Posterior vena cava (tissue), 2 donors: ENCODE measurements around the gene SEL1L2. TPM values are rescaled to one million over a fixed set of nuclear protein-coding genes. Genes with fewer than 3 reads are reported as not detected.
"Not testable (repeated sequence)": the region's sequence is repeated elsewhere in the genome, so short reads cannot be mapped to it uniquely, and the experiment has no call there.

Source experiments
- DNase-seq: peaks from one replicate; pipeline ENCODE4 v3.0.0-alpha.2; 2020; ENCODE audit warnings: low spot score
- intact Hi-C, 2 donors: fragments of 100-400 bp; cut with DNase I; formaldehyde crosslinking; loops; one replicate each; pipeline versions ENCODE4 v1.14.1 to v1.14.2; 2022 to 2023
- long read RNA-seq, 2 donors: library from polyadenylated mRNA; unstranded; transcript quantifications; one replicate each; pipeline ENCODE4 v2.0.0, GENCODE V29; 2020 to 2021
- total RNA-seq, 2 donors: library from RNA; stranded (reverse); fragmentation: NEBNext Ultra II Directional; extraction: Animal tissue kit (Norgen Biotek cat#: 25700); gene quantifications; one replicate each; pipeline ENCODE4 v1.2.1, GENCODE V29; 2021
- donor health status: DM: yes; HTN: yes; CAD: no.
- donor health status: DM: yes; HTN: yes; CAD: no.

Gene SEL1L2, protein sequence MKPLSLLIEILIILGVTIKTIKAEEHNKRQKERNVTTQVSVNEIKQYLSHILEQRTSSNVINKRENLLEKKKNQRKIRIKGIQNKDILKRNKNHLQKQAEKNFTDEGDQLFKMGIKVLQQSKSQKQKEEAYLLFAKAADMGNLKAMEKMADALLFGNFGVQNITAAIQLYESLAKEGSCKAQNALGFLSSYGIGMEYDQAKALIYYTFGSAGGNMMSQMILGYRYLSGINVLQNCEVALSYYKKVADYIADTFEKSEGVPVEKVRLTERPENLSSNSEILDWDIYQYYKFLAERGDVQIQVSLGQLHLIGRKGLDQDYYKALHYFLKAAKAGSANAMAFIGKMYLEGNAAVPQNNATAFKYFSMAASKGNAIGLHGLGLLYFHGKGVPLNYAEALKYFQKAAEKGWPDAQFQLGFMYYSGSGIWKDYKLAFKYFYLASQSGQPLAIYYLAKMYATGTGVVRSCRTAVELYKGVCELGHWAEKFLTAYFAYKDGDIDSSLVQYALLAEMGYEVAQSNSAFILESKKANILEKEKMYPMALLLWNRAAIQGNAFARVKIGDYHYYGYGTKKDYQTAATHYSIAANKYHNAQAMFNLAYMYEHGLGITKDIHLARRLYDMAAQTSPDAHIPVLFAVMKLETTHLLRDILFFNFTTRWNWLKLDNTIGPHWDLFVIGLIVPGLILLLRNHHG
- total RNA-seq: 10 to 100 TPM in 1 of 2 donors, 1 to 10 TPM in 1; 6.0 to 16.1 TPM
- long read RNA-seq, donor 1, partial matches to known transcripts: 0 of 1 reads
- long read RNA-seq, donor 1, other reads (novel, unspliced or antisense): 0 of 1 reads
- long read RNA-seq, donor 2, partial matches to known transcripts: 0 of 2 reads
- long read RNA-seq, donor 2, other reads (novel, unspliced or antisense): 1 of 2 reads

DNA sequence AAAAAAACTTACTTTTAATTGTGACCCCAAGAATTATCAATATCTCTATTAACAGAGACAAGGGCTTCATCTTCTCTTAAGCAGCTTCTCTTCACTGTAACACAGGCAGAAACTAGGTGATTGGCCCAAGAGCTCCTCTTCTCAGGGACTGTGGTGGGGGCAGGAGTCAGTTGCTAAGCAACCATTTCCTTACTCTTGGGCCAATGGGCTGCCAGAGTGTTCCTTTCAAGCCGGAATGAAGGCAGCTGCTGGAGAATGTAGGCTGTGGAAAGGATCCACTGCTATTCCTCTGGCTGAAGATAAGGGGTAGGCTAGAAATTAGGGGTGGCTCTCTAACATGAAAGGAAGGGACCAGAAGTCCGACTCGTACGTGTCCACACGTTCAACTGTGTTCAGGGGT, at the start of gene SEL1L2:
TSS of gene SEL1L2 (minus strand) at position 150 of the 400 bp plus-strand sequence. CDS start at position 70, 80 bp downstream.
- intact Hi-C loops: no loop called here
- DNase-seq: no peak

DNA sequence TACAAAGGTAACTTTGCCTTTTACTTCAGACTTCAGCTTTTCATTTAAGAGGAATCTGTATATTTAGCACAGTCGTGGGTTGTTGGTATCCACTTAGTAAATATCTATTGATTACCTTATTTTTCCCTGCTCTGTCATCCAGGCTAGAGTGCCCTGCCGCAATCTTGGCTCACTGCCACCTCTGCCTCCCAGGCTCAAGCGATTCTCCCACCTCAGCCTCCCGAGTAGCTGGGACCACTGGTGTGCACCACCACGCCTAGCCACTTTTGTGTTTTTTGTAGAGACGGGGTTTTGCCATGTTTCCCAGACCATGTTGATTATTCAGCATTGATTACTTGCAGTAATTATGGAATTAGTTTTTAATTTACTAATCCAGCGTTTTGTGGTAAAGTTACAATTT, 46.2 kb upstream of the SEL1L2 start:
- intact Hi-C loops: no loop called here
- DNase-seq: no peak

DNA sequence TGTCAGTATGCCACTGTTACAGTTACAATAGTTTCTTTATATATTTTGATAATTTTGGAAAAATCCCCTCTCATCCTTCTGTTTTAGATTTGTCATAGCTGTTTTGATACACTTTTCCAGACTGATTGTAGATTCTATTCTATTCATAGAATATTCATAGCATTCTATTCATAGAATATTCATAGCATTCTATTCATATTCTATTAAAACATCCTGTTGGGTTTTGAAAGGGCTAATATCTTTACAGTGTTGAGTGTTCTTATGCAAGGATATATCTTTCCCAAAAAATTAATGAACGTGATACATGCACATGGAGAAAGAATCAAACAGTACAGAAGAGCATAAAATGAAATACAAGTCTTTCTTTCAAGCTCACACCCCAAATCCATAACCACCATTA, 42.9 kb upstream of the SEL1L2 start:
- intact Hi-C loops: no loop called here
- DNase-seq: no peak

DNA sequence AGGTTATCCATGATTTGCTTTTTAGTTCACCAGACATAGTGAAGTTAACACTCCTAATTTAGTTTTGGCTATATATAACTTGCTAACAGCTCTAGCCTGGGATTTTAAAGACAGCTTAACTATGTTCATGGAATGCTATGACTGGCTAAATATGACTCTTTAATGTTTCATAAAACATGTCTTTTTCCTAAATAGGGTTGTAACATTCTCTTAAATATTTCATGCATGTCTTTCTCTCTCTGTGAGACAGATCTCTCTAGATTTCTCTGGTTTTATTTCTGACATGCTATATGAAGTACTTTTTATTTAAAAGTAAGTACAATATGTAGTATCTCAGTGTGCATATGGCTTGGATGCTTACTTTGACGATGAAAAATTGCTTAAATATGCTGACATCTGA, 40.6 kb upstream of the SEL1L2 start:
- no peak for DNase-seq
- intact Hi-C loops: no loop called here

DNA sequence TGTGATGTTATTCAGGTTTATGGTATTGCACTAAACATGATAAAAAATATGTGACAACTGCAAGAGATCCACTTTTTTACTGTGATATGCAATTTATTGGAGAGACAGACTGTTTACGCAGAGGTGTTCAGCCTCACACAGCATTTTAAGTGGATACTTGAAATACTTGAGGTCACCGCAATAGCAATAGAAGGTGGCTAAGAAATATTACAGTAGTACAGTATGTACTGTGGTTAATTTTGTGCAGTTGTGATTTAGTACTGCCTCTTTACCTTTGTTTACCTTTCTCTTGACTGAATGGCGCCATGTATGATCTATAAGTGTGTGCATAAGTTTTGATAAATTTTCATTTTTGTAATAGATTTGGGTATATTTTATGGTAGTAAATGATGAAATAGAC, 22.3 kb upstream of the SEL1L2 start:
- intact Hi-C loops: no loop called here
- DNase-seq: no peak

DNA sequence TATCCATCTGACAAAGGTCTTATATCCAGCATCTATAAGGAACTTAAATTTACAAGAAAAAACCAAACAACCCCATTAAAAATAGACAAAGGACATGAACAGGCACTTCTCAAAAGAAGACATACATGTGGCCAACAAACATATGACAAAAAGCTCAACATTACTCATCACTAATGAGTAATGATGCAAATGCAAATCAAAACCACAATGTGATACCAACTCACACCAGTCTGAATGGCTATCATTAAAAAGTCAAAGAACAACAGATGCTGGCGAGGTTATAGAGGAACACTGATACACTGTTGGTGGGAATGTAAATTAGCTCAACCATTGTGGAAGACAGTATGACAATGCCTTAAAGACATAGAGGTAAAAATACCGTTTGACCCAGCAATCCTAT, 18.8 kb upstream of the SEL1L2 start:
- intact Hi-C loops: no loop called here
- no peak for DNase-seq

DNA sequence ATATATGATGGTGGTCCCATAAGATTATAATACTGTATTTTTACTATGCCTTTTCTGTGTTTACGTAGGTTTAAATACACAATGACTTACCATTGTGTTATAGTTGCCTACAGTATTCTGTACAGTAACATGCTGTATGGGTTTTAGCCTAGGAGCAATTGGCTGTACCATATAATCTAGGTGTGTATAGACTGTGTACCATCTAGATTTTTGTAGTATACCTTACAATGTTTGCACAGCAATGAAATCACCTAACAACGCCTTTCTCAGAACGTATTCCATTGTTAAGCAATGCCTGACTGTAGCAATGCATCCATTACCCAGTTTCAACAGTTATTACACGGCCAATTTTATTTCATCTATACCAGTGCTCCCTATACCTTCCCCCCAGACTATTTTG, 15.6 kb upstream of the SEL1L2 start:
- DNase-seq: no peak
- intact Hi-C loops: no loop called here

DNA sequence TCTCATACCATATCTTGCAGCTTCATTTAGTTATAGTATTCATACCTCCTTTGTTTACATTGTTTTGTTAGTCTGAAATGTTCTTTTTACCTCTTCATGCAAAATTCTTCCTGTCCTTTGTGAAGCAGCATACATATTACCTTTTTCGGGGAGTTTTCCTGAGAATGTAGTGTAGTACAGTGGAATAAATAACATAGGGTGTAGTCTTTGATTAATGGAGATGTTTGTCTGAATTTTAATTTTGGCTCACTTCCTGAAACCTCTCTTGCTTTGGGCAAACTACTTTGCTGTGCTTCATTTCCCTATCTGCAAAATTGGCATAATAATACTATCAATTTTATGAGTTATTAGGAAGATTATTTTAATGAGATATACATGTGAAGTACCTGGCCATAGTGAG, 10.5 kb upstream of the SEL1L2 start:
- no peak for DNase-seq
- intact Hi-C loops: no loop called here

DNA sequence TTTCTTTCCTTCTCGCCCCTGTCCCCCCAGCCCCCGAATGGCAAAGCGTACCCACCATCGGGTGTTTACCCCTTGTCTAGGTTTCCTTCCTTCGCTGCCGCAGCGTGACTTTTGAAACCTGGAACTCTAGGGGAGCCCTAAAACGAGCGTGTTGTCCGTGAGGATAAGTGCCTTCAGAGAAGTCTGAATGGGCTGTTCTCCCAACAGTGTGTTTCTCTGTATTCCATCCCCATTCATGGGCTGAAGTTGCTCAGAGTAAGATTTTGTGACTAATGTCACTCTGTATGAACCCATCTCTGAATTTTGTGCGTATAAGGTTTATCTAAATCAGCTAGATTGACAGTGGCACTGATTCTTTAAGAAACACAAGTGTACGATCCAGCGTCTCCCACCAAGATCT, 5.9 kb upstream of the SEL1L2 start:
- no peak for DNase-seq
- intact Hi-C loops: no loop called here

DNA sequence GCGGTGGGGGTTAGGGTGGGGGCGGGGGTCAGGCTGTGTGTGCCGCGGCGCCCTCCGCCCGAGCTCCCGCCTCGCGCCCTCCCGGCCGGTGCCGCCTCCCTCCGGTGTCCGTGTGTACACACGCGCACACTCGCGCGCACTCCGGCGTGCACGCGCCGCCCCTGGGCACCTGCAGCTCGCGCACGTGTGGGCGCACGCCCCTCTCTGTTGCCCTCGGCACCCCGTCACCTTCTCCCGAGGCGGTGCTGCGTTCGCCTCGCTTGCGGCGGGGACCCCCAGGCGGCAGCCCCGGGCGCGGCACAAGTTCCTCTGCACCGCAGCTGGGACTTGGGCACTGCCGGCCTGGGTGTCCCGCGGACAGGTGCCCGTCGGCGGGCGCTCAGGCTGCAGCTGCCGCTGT, 5.4 kb upstream of the SEL1L2 start:
- DNase-seq: no peak
- intact Hi-C loops: no loop called here

DNA sequence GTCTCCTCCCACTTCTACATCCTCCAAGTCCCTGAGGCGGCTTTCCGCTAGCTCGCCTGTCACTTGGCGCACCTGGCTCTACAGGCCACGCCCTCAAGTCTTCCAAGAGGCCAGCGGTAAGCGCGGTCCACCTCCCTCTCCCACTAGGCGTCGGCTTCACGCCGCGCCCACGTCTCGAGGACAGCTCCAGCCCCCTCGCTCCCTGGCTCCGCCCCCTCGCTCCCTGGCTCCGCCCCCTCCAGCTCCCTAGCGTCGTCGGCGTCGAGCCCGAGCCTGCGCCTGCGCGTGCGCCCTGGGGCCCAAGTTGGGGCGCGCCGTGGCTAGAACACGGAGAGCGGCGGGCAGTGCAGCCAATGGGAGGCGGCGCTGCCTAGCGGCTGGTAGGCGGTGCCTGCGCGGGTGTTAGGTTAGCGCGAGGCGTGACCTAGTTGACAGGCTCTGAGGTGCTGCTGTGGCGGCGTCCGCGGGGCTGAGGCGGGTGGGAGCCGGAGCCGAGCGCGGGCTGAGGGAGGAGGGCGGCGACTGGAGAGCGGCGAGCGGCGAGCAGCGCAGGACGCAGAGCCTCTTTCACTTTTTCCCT, 4.8 kb upstream of the SEL1L2 start, which contains the start of gene MACROD2:
TSS of gene MACROD2 (plus strand) at position 431 of the 580 bp plus-strand sequence.
- intact Hi-C loops: no loop called here
- DNase-seq: peak; percentile 98

DNA sequence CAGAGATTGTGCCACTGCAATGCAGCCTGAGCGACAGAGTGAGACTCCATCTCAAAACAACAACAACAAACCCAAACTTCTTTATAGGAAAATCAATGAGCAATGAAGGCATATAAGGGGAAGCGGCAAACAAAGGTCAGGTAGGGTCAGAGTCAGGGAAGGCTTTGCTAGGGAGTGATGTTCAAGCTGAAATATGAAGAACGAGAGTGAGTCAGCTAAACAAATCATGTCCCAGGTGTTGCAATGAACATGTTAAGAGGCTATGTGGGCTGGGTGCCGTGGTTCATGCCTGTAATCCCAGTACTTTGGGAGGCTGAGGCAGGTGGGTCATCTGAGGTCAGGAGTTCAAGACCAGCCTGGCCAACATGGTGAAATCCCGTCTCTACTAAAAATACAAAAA, 1.5 kb upstream of the SEL1L2 start:
- intact Hi-C loops: not testable (repeated sequence)

DNA sequence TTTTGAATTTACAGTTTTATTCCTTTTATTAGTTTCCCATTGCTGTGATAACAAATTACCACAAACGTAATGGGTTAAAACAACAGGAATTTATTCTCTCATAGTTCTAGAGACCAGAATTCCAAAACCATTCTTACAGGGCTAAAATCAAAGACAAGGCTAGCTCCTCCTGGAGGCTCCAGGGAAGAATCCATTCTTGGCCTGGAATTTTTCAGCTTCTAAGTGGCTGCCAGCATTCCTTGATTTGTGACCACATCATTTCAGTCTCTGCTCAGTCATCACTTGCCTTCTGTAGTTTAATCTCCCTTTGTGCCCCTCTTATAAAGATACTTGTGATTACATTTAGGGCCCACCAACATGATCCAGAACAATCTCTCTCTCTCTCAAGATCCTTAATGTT, 897 bp upstream of the SEL1L2 start:
- intact Hi-C loops: no loop called here
- DNase-seq: no peak

More for the DNA sequence above, 1.5 kb upstream of the SEL1L2 start:
- DNase-seq: not testable (repeated sequence)

DNA sequence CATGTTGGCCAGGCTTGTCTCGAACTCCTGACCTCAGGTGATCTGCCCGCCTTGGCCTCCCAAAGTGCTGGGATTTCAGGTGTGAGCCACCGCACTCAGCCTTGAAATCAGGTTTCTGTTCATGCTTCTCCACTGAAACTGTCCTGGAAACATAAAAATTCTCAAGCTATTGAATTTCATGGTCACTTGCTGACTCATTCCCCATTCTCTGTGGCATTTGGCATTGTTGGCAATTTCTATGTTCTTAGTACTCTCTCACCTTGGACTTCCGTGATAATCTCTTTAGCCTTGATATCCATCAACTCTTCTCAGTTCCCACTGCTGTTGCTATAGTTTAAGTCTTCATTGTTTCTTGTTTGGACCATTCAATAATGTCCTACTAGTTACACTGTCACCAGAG, 6.2 kb downstream of the SEL1L2 start:
- DNase-seq: no peak
- intact Hi-C loops: no loop called here

DNA sequence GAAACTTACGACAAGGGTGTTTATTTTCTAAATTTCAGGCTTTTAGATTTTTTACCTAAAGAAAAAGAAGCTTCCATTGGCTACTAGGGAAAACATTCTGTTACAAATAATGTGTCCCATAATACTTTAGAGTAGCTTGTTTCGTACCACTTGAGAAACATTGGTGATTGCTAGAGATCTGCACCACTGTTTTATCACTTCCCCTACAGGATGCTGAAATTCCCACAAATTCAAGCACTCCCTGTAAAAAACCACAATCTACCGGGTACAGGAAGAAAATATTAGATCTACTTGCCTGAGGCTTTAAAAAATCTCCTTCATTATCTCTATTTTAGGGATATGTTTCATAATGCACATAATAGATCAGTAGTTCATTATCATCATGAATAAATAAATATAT, 29.9 kb downstream of the SEL1L2 start:
- intact Hi-C loops: no loop called here

DNA sequence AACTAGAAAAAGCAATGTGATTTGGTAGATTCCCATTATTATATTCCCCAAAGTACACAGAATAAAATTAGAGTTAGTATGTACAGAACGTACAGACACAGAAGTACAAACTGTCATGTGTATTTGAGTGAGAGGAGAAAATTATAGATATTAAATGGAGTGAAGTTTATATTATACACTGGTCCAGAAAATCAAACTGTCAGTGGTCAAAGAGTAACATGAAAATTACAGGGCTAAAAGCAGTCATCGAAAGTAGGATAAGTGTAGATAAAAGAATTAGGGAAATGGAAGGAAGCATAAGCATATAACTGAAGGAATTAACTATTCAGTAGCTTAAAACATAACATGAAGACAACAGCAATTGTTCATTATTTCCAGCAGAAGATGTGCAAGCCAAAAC, 30.3 kb downstream of the SEL1L2 start:
- intact Hi-C loops: no loop called here
- no peak for DNase-seq

More for the DNA sequence above, 29.9 kb downstream of the SEL1L2 start:
- DNase-seq: no peak

DNA sequence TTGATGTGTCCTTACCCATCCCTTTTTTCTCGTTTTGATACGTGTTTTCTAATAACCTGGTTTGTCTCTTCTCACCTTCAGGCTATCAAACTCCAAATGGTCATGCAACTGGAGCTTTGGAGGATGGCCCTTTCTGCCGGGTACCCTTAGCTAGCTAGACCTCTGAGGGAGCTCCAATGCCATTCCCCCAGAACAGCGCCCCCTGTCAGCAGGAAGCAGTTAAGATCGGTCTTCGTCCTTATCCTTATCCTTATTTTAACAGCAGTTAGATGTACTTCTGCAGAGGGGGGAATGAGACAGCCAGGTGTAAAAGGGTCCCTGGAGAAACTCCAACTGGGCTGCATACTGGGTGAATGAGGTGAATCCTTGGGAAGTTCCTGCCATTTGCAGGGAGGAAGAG, 37.2 kb downstream of the SEL1L2 start:
- no peak for DNase-seq
- intact Hi-C loops: no loop called here

DNA sequence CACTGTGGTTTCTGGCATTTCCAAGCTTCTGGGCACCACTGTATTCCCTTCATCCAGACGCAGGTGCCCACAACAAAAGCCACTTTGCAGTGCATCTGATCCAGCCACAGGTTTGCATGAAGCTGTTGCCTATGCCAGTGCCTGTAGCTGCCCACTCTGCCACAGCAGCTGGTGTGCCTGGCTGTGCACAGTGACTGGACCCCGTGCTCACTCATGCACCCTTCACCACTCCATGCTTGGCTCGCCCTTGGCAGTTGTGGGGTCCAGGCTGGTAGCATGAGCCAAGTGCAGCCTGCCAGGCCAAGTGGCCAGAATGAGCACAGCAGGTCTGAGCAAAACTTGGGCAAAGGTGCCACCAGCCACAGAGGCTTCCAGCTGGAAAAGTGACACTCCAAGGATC, 42.7 kb downstream of the SEL1L2 start:
- intact Hi-C loops: loop anchor here in 1 of 2 donors (10.0 kb wide), 1 partner anchor 123 kb away; no protein-coding TSS in a partner anchor
- DNase-seq: no peak

DNA sequence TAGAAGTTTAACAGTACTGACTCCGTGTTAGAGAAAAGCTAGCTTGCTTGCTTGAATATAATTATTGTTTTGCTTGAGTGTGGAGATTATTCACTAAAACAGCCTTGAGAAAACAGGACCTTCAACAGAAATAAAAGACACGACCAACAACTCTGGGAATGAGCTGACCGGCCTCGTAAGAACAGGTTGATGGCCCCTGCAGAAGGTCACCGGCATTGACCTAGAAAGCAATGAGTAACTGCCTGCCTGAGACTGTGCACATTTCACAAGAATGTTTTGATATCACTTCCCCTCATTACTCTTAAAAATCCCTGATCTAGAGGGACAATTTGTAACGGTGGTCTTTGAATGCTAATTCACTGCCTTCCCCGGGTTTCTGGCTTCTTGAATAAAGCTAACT, 49.4 kb downstream of the SEL1L2 start:
- no peak for DNase-seq
- intact Hi-C loops: loop anchor here in 1 of 2 donors (10.0 kb wide), 1 partner anchor 116 kb away; no protein-coding TSS in a partner anchor
